GM19452 (cell line): ENCODE results near the gene ACAD11.
A peak's percentile ranks its signal among the peaks of the same experiment; 100 is the strongest.

Experiments used
- ATAC-seq: cut with Tn5 transposase; IDR thresholded peaks from one replicate; pipeline ENCODE4 v1.9.1; 2021; ENCODE audit not compliant: unreplicated experiment

ACAD11 gene, protein sequence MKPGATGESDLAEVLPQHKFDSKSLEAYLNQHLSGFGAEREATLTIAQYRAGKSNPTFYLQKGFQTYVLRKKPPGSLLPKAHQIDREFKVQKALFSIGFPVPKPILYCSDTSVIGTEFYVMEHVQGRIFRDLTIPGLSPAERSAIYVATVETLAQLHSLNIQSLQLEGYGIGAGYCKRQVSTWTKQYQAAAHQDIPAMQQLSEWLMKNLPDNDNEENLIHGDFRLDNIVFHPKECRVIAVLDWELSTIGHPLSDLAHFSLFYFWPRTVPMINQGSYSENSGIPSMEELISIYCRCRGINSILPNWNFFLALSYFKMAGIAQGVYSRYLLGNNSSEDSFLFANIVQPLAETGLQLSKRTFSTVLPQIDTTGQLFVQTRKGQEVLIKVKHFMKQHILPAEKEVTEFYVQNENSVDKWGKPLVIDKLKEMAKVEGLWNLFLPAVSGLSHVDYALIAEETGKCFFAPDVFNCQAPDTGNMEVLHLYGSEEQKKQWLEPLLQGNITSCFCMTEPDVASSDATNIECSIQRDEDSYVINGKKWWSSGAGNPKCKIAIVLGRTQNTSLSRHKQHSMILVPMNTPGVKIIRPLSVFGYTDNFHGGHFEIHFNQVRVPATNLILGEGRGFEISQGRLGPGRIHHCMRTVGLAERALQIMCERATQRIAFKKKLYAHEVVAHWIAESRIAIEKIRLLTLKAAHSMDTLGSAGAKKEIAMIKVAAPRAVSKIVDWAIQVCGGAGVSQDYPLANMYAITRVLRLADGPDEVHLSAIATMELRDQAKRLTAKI

DNA sequence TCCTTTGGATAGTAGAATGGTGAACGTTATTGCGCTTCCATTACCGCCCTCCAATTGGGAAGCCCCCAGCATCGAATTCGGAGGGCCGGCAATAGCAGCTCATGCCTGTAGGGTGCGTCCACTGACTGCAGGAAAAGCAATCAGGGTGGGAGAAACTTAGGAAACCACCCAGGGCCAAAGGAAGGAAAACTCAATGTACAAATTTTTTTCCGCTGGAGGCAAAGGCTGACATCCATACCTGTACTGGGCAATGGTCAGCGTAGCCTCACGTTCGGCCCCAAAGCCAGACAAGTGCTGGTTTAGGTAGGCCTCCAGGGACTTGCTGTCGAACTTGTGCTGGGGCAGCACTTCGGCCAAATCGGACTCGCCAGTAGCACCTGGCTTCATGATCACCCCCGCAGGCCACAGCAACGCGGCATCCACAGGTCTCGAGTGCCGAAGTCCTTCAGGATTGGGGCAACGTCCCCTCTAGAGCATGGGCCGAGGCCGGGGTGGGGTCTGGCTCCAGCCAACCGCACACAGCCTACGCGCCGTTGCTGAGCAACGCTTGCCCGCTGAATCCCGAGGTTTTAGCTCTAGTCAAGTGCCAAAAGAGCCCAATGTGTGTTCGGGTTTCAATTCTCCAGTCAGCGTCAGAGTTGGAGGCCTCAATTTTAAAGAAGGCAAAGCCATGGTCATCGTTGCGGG is at the start of gene ACAD11:
ACAD11 (minus strand) TSS at position 445 of the 687 bp plus-strand sequence; CDS start at position 387, 58 bp downstream.
- peak; percentile 62 for ATAC-seq

DNA sequence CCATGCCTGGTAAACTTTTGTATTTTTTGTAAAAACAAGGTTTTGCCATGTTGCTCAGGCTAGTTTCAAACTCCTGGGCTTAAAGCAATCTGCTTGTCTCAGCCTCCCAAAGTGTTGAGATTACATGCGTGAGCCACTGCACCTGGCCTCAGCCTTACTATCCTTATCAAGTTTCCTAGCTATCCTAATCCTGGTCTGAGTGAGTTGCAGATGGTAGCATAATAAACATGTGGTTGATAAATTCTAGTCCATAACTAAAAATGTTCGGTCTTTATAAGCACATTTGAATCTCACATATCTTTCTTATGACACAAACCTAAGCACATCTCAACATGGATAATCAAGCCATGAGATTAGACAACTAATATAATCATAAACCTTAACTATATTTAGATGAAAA is 44.1 kb upstream of the ACAD11 start:
- no peak for ATAC-seq

DNA sequence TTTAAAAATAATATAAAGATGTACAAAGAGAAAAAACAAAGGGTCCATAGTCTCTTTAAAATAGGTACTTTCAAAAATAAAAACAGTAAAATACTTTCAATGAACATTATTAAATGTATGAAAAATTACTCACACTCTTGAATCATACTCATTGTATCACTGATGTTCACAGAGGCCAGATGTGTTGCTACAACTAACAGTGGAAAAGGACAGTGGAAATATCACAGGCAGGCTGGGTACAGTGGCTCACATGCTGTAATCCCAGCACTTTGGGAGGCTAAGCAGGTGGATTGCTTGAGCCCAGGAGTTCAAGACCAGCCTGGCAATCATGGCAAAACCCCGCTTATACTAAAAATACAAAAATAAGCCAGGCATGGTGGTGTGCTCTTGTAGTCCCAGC is 35.8 kb upstream of the ACAD11 start:
- no peak for ATAC-seq

DNA sequence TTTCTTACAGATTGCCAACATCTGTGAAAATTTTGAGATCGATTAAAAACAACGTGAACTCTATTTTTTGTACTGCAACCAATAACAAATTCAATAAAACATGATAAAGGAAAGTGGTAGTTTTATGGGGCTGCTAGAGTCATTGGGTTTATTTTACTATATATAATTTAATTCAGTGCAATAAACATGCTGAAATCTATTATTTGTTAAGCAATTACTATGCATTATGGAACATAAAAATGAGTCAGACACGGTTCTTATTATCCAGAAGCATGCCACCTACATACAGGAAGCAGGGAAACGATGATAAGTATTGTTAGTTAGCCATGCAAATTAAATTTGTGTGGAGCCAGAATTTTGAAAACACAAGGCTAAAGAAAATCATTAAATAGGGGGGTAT is 35.4 kb upstream of the ACAD11 start:
- ATAC-seq, result no peak

DNA sequence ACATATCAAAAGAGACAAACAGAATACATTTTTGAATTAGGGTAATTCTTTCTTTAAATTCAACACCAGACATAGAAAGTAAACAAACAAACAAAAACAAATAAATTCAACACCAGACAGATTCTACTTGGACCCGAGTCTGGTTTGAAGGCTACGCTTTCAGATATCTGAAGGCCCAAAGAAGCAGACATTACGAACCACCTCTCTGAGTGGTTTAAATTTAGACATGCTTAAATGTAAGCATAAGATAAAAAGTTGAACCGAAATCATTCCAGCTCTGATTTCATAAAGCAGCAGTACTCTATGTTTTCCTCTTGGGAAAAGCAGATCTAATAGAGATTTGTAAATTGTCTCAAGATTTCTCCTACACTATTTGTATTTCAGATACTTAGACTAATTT is 30.4 kb upstream of the ACAD11 start:
- no peak for ATAC-seq

DNA sequence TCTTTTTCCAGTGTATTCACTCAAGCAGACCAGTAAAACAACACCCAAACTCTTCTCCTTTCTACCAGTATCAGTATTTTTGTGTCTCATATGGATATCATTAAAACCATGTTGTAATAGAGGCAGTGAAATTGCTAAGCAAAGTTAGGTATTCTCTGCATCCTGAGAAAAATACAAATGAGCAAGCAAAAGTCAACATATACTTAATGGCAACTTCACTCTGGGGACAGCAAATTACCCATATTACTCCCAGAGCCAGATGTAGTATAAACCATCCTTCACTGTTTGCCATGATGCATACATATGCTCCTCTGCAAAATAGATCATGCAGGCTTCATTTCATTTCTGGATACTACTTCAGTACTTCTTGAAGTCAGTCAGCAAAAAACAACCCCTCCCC is 22.6 kb upstream of the ACAD11 start:
- ATAC-seq, result no peak

DNA sequence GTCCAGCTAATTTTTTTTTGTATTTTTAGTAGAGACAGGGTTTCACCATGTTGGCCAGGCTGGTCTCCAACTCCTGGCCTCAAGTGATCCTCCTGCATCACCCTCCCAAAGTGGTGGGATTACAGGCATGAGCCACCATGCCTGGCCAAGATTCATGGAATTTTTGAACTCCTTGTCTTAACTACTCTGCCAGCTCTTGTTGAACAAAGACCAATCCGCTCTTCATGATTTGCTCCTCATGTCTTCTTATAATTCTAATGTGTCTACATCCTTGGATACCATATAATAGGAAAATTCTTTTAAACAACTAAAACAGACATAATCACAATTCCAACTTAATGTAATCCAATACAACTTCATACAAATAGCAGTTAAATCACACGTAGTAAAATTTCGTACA is 21.8 kb upstream of the ACAD11 start:
- no peak for ATAC-seq

DNA sequence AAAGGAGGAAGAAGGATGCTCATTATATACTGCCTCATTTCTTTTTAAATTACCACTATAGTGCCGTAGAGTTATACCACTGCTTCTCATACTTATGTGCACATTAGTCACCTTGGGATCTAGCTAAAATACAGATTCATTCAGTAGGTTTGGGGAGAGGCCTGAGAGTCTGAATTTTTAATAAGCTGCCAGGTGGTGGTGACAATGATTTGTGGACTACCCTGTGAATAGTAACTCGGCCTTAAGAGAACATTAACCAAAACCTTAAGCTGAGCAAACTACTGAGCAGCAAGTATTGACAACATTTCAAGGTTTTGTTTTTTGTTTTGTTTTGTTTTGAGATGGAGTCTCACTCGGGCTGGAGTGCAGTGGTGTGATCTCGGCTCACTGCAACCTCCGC is 20.3 kb upstream of the ACAD11 start:
- no peak for ATAC-seq

DNA sequence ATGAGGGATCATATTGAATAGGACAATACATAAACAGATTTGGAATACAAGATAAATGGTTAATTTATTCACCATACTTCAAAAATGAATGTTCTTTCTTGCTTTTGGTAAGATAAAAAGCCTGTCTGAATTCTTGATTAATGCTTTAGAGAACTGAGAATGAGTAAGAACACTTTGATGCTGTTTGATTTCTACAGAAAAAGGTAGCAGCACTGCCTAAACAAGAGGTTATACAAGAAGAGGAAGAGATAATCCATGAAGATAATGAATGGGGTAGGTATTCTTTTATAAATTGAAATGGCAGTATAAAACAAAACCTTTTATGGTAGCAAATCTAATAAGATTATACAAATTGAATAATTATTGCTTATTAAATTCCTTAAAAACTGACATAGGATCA is 15.8 kb upstream of the ACAD11 start:
- no peak for ATAC-seq

DNA sequence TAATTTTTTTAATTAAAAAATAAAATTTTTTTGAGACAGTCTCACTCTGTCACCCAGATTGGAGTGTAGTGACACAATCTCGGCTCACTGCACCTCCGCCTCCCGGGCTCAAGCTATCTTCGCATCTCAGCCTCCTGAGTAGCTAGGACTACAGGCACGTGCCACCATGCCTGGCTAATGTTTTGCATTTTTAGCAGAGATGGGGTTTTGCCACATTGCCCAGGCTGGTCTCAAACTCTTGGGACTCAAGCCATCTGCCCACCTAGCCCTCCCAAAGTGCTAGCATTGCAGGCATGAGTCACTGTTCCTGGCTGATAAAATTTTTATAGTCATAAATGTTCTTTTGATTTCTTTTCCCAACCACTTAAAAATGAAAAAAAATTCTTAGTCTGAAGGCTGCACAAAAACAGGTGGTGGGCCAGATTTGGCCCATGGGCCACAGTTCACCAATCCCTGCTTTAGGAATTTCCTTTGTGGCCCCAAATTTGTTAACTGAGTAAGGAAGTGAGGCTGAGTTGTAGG is 9.7 kb upstream of the ACAD11 start:
- ATAC-seq, result no peak

DNA sequence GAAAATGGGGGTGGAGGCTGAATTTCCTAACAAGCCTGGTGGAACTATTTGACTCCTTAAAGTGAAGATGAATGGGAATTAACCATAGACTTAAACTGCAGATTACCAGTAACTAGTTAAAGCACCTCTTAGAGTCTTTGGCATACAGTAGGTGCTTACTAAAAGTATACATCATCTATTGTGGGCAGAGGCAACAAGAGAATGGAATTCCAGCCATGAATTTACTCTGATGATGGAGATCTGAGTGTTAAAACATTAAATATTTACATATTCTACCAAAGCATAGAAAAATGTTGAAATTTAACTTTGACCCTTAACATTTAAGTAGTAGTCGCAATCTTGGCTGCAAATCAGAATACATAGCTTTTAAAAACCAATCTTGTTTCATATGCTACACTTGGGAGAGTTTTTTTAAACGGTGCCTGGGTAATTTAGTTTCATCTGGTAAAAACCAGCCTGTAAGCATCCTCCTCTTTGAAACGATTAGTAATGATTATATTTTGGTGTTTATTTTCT is 5.7 kb upstream of the ACAD11 start:
- ATAC-seq, result no peak

DNA sequence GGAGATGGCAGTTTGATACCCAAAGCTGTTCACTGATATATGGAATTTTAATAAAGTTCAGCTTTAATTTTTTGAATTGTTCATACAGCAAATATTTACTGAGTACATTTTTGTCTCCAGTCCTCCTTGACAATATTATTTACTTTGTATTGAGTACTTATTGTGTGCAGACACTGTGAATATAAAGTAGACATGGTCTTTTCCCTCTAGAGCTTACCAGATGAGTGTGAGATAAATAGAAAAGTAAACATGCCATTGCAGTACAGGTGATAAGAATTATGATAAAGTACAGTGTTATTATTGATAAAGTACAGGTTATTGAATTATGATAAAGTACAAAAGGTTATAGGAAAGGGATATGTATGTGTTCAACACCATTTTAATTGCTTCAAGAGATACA is 2.6 kb upstream of the ACAD11 start:
- no peak for ATAC-seq

DNA sequence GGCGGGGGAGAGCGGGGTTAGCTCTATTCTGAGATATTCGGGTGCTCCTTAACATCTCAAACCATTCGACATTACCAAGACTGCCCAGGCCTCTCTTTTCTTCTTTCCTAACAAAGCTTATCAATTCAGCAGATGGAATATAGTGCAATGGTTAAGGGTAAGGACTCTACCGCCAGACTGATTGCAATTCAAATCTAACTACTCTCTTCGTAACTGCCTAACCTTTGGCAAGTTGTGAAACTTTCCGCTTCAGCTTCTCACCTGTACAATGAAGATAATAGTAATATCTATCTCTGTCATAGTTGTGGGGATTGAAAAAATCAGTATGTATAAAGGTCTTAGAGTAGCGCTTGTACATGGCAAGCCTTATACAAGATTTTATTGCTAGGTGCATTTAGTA is 1.5 kb upstream of the ACAD11 start:
- no peak for ATAC-seq

DNA sequence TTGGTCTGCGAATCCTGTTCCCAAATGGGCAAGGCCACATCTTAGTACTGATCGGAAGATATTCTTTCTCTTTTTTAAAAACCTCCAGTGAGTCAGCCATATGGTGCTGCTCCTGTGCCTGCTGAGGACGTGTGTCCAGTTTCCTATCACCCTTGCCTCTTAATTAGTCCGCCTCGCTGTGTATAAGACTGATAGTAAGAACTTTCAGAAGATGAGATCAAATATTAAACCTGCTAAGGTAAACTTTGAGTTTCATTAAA is 1.1 kb upstream of the ACAD11 start:
- peak; percentile 2 for ATAC-seq

DNA sequence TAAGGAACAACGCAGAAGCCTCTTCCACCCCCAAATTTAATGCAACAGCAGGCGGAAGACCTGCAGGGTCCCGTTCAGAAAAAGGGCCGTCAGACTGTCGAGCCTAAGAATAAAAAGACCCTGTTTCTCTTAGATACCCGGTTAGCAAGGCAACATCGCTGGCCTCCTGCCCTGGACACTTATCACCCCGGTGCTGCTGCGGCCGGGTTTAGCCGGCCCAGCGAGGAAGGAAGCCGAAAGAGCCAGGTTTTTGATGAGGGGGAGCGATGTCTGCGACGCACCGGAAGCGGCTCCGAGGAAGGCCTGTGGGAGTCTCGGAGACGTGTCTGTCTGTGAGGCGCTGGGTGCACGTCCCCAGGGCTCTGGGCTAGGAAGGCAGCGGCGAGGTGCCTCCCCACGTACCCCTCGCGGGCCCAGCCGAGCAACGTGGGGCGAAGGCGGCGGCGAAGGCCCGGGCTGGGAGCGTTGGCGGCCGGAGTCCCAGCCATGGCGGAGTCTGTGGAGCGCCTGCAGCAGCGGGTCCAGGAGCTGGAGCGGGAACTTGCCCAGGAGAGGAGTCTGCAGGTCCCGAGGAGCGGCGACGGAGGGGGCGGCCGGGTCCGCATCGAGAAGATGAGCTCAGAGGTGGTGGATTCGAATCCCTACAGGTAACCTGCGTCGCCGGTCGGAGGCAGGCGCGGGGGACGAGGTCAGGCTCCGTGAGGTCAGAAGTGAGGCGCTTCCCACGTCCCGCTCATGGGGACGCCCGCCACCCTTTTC is 622 bp upstream of the ACAD11 start, which contains the start of gene UBA5:
UBA5 (plus strand) TSS at position 278 of the 759 bp plus-strand sequence; CDS start at position 487, 209 bp downstream.
- peak; percentile 68 for ATAC-seq

DNA sequence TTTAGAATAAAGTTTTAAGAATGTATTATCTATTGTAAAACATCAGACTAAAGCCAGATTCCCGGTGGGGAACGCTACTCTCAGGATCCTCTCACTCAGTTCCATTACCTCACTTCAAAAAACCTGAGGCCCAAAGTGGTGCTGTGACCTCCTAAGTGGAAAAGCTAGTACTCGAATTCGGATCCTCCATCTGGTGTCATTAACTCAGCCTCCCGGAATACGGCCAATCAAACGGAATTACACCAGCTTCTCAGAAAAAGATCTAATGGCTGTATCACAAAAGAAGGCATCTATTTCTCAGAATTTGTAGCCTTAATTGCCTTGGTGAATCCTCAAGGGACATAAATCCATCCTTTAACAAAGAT is 627 bp downstream of the ACAD11 start:
- ATAC-seq, result no peak

DNA sequence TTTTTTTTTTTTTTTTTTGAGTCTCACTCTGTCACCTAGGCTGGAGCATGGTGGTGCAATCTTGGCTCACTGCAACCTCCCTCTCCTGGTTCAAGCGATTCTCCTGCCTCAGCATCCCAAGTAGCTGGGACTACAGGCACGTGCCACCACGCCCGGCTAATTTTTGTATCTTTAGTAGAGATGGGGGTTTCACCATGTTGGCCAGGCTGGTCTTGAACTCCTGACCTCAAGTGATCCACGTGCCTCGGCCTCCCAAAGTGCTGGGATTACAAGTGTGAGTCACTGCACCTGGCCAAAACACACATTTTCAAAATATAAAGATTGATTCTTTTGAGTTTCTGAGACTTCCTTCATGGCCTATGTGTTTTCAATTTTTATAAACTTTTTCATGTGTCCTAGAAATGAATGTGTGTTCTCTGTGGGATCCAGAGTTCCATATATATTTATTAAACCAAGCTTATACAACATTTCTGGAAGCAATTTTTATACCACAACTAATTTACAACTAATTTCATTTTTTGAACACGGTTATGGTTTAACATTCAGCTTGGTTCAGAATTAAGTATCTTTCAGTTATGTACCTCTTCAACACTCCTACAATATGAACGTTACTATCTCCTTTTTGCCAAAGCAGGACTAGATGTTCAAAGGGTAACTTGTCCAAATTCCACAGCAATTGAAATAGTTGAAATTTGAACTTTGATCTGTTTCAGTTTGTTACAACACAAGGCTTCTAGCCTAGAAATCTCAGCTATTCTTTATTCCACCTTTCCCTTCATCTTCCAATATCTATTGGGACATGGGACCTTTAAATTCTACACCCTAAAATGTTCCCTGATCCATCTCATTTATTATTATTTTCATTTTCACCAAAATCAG is 1.5 kb downstream of the ACAD11 start:
- no peak for ATAC-seq

DNA sequence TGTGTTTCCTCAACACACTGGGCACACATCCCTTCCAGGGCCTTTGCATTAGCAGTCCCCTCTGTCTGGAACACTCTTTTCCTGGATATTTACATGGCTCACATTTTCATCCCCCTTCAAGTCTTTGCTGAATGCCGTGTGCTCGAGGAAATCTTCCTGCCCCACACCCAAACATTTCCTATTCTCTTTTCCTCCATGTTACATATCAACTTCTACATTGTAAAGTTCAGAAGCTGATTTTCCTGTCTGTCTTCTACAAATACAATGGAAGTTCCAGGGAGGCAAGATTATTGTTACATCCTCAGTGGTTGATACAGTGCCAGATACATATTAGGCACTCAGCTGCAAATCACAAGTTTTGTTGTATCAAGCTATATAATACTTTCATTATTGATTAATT is 4.1 kb downstream of the ACAD11 start:
- ATAC-seq, result no peak

DNA sequence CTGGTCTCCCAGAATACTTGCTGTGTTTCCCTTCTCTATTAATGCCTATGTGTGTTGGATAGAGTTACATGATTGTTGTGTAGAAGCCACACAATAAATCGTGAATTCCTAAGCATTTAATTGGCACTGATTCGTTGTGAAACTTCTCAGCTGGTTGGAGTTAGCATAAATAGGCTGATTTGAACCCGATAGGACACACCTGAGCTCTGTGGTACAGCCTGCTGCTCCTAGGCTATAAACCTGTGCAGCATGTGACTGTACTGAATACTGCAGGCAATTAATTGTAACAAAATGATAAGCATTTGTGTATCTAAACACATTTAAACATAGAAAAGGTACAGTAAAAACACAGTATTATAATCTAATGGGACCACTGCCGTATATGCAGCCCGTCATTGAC is 4.9 kb downstream of the ACAD11 start:
- ATAC-seq, result no peak

DNA sequence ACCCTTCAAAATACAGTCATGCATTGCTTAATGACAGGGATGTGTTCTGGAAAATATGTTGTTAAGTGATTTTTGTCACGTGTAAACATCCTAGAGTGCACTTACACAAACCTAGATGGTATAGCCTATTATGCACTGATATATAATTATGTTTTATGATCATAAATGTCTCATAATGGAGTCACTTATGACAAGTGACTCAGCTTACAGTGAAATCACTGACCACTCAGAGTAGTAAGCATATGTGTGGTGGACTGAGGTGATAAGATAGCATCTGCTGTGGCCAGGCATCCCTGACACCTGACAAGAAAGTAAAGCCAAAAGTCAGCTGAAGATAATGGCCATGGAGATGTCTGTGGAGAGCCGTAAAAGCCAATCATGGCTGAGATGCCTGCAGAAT is 5.4 kb downstream of the ACAD11 start:
- no peak for ATAC-seq
